Measurements from ENCODE around the gene LHX1. TPM values are rescaled to one million over a fixed set of nuclear protein-coding genes. Genes with fewer than 3 reads are reported as not detected.

The LHX1 gene
- polyA plus RNA-seq, 1 donor (not counting 4 experiments of a cell fraction or from before 2014, with no cell fraction given), result 0.35 TPM

- no peak for DNase-seq (ENCODE audit: low read depth, low spot score)
- Histone ChIP-seq H4K20me1 (ENCODE audit: control insufficient read depth, extremely low read depth, insufficient read depth, low read length) (no peaks in the 10 kb centered on the region), H3K4me1 (ENCODE audit: control insufficient read depth, extremely low read depth, insufficient read depth, low read length) (peaks cover 30% of the 10 kb centered on the region), H3K4me2 (ENCODE audit: control insufficient read depth, extremely low read depth, insufficient read depth, low read depth, low read length) (no peak overlapping the region), H2AFZ (ENCODE audit: control insufficient read depth, low read length) (no peak overlapping the region), H3K36me3 (ENCODE audit: control insufficient read depth in 2 of 2, extremely low read depth in 1 of 2, insufficient read depth in 2 of 2, low read length in 2 of 2) (no peaks in the 10 kb centered on the region), H3K9me1 (ENCODE audit: control insufficient read depth, extremely low read depth, insufficient read depth, low read length) (no peaks in the 10 kb centered on the region), H3K4me3 (ENCODE audit: control insufficient read depth in 2 of 3, extremely low read depth in 1 of 3, insufficient read depth in 2 of 3, low read depth in 1 of 3, low read length in 3 of 3) (no peak overlapping the region), H3K9me3 (ENCODE audit: control insufficient read depth, low read depth, low read length) (no peaks in the 10 kb centered on the region), H3K79me2 (ENCODE audit: control insufficient read depth, insufficient read depth, low read length) (no peaks in the 10 kb centered on the region), H3K27me3 (ENCODE audit: control insufficient read depth, extremely low read depth, insufficient read depth, low read length) (peaks cover 27% of the 10 kb centered on the region), H3K9ac (ENCODE audit: control insufficient read depth, extremely low read depth, insufficient read depth, low read length) (no peak overlapping the region), H3K27ac (ENCODE audit: control insufficient read depth, insufficient read depth, low read length) (no peak overlapping the region)
- TF ChIP-seq, protein P1, sequence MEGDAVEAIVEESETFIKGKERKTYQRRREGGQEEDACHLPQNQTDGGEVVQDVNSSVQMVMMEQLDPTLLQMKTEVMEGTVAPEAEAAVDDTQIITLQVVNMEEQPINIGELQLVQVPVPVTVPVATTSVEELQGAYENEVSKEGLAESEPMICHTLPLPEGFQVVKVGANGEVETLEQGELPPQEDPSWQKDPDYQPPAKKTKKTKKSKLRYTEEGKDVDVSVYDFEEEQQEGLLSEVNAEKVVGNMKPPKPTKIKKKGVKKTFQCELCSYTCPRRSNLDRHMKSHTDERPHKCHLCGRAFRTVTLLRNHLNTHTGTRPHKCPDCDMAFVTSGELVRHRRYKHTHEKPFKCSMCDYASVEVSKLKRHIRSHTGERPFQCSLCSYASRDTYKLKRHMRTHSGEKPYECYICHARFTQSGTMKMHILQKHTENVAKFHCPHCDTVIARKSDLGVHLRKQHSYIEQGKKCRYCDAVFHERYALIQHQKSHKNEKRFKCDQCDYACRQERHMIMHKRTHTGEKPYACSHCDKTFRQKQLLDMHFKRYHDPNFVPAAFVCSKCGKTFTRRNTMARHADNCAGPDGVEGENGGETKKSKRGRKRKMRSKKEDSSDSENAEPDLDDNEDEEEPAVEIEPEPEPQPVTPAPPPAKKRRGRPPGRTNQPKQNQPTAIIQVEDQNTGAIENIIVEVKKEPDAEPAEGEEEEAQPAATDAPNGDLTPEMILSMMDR (optimal IDR thresholded peaks at IDR 0.05 in 1 of 3, IDR thresholded peaks at IDR 0.05 in 1 of 3, conservative IDR thresholded peaks at IDR 0.05 in 1 of 3; ENCODE audit: extremely low read depth in 1 of 3, insufficient read depth in 2 of 3, low read length in 3 of 3), result no peak
- TF ChIP-seq EZH2 (IDR thresholded peaks at IDR 0.05; ENCODE audit: low read length), result no peak
- no peak for FAIRE-seq
- dilution Hi-C loops (cut with MboI; ENCODE audit: extremely low pct_ligation_motif_present, low sequenced_read_pairs), result no loop called here
Measured at GRCh38 chr17:36926701-36927100, 10.6 kb upstream of the LHX1 start.

DNA sequence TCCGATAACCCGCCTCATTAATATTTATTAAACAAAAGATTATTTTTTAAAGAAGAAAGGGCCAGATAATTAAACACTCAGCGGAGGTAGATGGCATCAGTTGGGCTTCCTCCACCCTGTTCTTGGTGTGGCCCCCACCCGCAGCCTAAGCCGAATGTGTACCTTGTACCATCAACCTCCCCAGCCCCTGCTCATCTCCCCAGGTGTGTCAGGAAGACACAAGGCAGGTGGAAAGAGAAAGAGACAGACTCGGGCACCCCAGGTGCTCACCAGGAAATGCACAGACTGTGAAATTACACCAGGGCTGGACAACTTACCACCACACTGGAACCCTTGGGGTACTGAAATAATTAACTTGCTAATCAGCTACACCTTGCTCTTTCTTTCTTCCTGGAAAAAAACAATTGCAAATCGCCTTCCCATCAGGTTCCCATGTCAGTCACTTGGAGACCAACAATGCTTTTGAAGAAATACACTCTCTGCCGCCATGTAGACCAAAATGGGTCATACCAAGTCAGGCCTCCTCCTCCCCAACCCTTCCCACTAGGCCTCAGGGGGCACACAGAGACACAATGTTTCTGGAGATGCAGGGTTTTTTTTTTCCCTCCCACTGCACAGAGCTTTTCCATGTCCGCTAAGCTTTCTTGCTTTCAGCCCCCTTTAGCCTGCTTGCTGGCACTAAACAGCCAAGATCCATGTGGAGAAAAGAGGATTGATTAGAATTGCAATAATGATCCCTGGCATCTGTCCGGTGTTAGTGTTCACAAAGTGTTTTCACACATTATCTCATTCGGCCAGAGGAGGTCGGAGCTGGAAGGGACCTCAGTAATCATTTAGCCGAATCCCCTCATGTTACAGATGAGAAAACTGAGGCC is 8.6 kb upstream of the LHX1 start:
- H3K27ac ChIP-seq (ENCODE audit: control insufficient read depth, insufficient read depth, low read length), result no peak overlapping the region
- H3K27me3 ChIP-seq (ENCODE audit: control insufficient read depth, extremely low read depth, insufficient read depth, low read length), result peaks cover 46% of the 10 kb centered on the region
- H2AFZ ChIP-seq (ENCODE audit: control insufficient read depth, low read length), result no peak overlapping the region
- TF ChIP-seq, protein P1 (optimal IDR thresholded peaks at IDR 0.05 in 1 of 3, IDR thresholded peaks at IDR 0.05 in 1 of 3, conservative IDR thresholded peaks at IDR 0.05 in 1 of 3; ENCODE audit: extremely low read depth in 1 of 3, insufficient read depth in 2 of 3, low read length in 3 of 3), result no peak
- TF ChIP-seq EZH2 (IDR thresholded peaks at IDR 0.05; ENCODE audit: low read length), result no peak
- H3K4me2 ChIP-seq (ENCODE audit: control insufficient read depth, extremely low read depth, insufficient read depth, low read depth, low read length), result no peak overlapping the region
- H3K9me1 ChIP-seq (ENCODE audit: control insufficient read depth, extremely low read depth, insufficient read depth, low read length), result no peaks in the 10 kb centered on the region
- dilution Hi-C loops (cut with MboI; ENCODE audit: extremely low pct_ligation_motif_present, low sequenced_read_pairs), result no loop called here
- no peaks in the 10 kb centered on the region for H3K36me3 ChIP-seq (ENCODE audit: control insufficient read depth in 2 of 2, extremely low read depth in 1 of 2, insufficient read depth in 2 of 2, low read length in 2 of 2)
- DNase-seq (ENCODE audit: low read depth, low spot score) (no peak), FAIRE-seq (no peak)
- peaks cover 27% of the 10 kb centered on the region for H3K4me1 ChIP-seq (ENCODE audit: control insufficient read depth, extremely low read depth, insufficient read depth, low read length)
- no peaks in the 10 kb centered on the region for H3K9me3 ChIP-seq (ENCODE audit: control insufficient read depth, low read depth, low read length)
- H4K20me1 ChIP-seq (ENCODE audit: control insufficient read depth, extremely low read depth, insufficient read depth, low read length), result no peaks in the 10 kb centered on the region
- no peak overlapping the region for H3K4me3 ChIP-seq (ENCODE audit: control insufficient read depth in 2 of 3, extremely low read depth in 1 of 3, insufficient read depth in 2 of 3, low read depth in 1 of 3, low read length in 3 of 3)
- no peaks in the 10 kb centered on the region for H3K79me2 ChIP-seq (ENCODE audit: control insufficient read depth, insufficient read depth, low read length)
- H3K9ac ChIP-seq (ENCODE audit: control insufficient read depth, extremely low read depth, insufficient read depth, low read length), result no peak overlapping the region
